ENCODE results near the gene BEAN1. TPM values are rescaled to one million over a fixed set of nuclear protein-coding genes. Genes with fewer than 3 reads are reported as not detected.
A peak's percentile ranks its signal among the peaks of the same experiment; 100 is the strongest.

Gene BEAN1
- total RNA-seq, 1 experiment from 2014 or later, result 0.61 TPM

DNA sequence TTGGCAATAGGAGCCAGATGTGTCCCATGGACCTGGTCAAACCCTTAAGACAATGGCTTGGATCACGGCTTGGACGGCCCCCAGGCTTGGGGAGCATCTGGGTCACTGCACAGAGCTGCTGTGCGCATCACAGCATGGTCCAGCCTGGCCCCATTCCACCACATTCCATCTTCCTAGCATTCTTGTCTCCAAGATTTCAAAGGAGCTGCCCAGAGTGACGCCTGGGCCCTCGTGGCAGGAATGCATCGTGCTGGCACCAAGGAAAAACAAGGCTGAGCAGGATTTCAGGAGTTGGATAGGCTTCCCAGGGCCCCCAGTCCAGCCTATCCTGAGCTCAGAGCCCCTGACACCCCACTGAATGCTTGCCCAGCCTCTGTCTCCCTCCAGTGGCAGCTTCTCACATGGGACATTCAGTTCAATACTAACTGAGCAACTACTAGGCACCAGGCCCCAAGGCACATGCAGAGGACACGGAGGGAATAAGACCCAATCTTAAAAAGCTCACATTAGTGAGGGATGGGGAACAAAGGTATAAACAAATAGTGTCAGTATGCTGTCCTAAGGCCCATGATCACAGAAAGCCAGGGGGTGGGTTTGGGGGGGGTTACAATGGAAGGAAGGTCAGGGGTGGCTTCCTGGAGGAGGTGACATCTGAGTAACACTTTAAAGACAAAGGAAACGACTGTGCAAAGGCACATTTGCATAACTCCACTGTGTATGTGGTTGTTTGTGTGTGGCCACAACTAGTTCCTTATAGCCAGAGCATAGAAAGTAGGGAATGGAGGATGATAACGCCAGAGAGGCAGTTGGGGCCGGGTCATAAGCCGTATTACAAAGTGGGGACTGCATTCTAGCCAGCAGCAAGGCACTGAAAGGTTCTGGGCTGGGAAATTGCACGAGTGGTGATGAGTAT lies 88.8 kb downstream of the BEAN1 start:
- Histone ChIP-seq H3K9ac (ENCODE audit: low read length) (peak overlapping the region; percentile 39), H4K20me1 (ENCODE audit: insufficient read depth) (no peaks in the 10 kb centered on the region; the same call in 1 of the 2 replicates), H3K79me2 (ENCODE audit: insufficient read depth, low read length) (no peaks in the 10 kb centered on the region), H2AFZ (ENCODE audit: low read depth, low read length, poor library complexity, severe bottlenecking) (no peak overlapping the region), H3K36me3 (ENCODE audit: control insufficient read depth in 1 of 2, insufficient read depth in 2 of 2, low read length in 2 of 2) (no peaks in the 10 kb centered on the region), H3K4me2 (ENCODE audit: low read length) (peak overlapping the region; percentile 67), H3K9me3 (ENCODE audit: control insufficient read depth in 1 of 2, insufficient read depth in 1 of 2, low read depth in 1 of 2, low read length in 2 of 2) (no peaks in the 10 kb centered on the region), H3K9me2 (ENCODE audit: insufficient read depth) (no peaks in the 10 kb centered on the region), H3K27ac (ENCODE audit: low read depth, low read length) (peak overlapping the region; percentile 67), H3K4me1 (ENCODE audit: control insufficient read depth in 1 of 2, insufficient read depth in 2 of 2, low read length in 2 of 2) (peaks cover 55 to 70% of the 10 kb centered on the region in 2 experiments), H3K4me3 (replicated peaks in 1 of 2; ENCODE audit: low read depth in 1 of 2, low read length in 2 of 2) (no peak overlapping the region), H3K27me3 (ENCODE audit: insufficient read depth, low read length) (no peaks in the 10 kb centered on the region)
- CTCF ChIA-PET, result interaction anchor here (0.6 to 1.3 kb wide), 6 partner anchors 39 to 240 kb away, joined by 3 to 12 read pairs (median 4); no protein-coding TSS in a partner anchor
- POLR2A ChIA-PET, result no interaction called here
- RAD21 ChIA-PET (ENCODE audit: low non-redundant PET in 1 of 2, low total read pairs in 2 of 2, uncharacterized antibody in 2 of 2, unreplicated experiment in 2 of 2), result interaction anchor here in 1 of 2 experiments (0.6 kb wide), 1 partner anchor 41 kb away, joined by 3 read pairs; no protein-coding TSS in a partner anchor
- TF ChIP-seq, protein P1, sequence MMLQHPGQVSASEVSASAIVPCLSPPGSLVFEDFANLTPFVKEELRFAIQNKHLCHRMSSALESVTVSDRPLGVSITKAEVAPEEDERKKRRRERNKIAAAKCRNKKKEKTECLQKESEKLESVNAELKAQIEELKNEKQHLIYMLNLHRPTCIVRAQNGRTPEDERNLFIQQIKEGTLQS (IDR thresholded peaks at IDR 0.05), result no peak
- TF ChIP-seq JUND (IDR thresholded peaks at IDR 0.05), result no peak
- no peak for TF ChIP-seq ELF1 (IDR thresholded peaks at IDR 0.05; ENCODE audit: borderline replicate concordance, low read depth)
- no peak for TF ChIP-seq SIN3A (IDR thresholded peaks at IDR 0.05; ENCODE audit: low read depth)
- no peak for TF ChIP-seq EZH2phosphoT487 (IDR thresholded peaks at IDR 0.05; ENCODE audit: borderline replicate concordance)
- TF ChIP-seq, protein P2, sequence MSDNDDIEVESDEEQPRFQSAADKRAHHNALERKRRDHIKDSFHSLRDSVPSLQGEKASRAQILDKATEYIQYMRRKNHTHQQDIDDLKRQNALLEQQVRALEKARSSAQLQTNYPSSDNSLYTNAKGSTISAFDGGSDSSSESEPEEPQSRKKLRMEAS (IDR thresholded peaks at IDR 0.05), result no peak; the same call in 1 of the 2 replicates
- TF ChIP-seq POLR2A (IDR thresholded peaks at IDR 0.05; ENCODE audit: borderline replicate concordance, extremely low read depth, insufficient read depth, insufficient read length), result no peak
- TF ChIP-seq EGR1 (IDR thresholded peaks at IDR 0.05; ENCODE audit: low read depth), result no peak
- no peak for TF ChIP-seq ZNF274 (IDR thresholded peaks at IDR 0.05; ENCODE audit: low read depth, low read length)
- no peak for TF ChIP-seq TCF7L2 (IDR thresholded peaks at IDR 0.05; ENCODE audit: borderline replicate concordance, extremely low read depth, insufficient read depth, insufficient read length)
- peak; percentile 75 for TF ChIP-seq RAD21 (IDR thresholded peaks at IDR 0.05; ENCODE audit: low read depth)
- no peak for TF ChIP-seq FOSL1 (IDR thresholded peaks at IDR 0.05; ENCODE audit: low read depth)
- TF ChIP-seq CTCF (IDR thresholded peaks at IDR 0.05 in 2 of 3, conservative IDR thresholded peaks at IDR 0.05 in 1 of 3; ENCODE audit: borderline replicate concordance in 1 of 3, insufficient read depth in 1 of 3, low read depth in 2 of 3, low read length in 2 of 3), result peak in 2 of 3 experiments; percentile 55 to 62; a peak in 5 of 6 replicates
- no peak for TF ChIP-seq CEBPB (IDR thresholded peaks at IDR 0.05; ENCODE audit: low read depth)
- no peak for TF ChIP-seq SP1 (IDR thresholded peaks at IDR 0.05; ENCODE audit: low read depth)
- TF ChIP-seq CBX3 (IDR thresholded peaks at IDR 0.05; ENCODE audit: low read depth), result no peak; the same call in 1 of the 2 replicates
- no peak for TF ChIP-seq POLR2AphosphoS5 (IDR thresholded peaks at IDR 0.05; ENCODE audit: low read depth, low read length)
- peak; percentile 25; the same call in 1 of the 2 replicates for ATAC-seq
- intact Hi-C loops (cut with micrococcal nuclease), result loop anchor here (1.0 kb wide), 1 partner anchor 110 kb away; no protein-coding TSS in a partner anchor
- no TSS peak for BruUV-seq (replicated peaks)
- no peak for DNase-seq (ENCODE audit: low read depth, low spot score)

Measured in HCT116 (cell line).